Activated T-cell treated with anti-CD3 and anti-CD28 coated beads, Interleukin-2, amount 50 U/mL, for 4 hours (primary cell): ENCODE results near the gene KCNK4. TPM values are rescaled to one million over a fixed set of nuclear protein-coding genes. Genes with fewer than 3 reads are reported as not detected.
"Not testable (repeated sequence)": the region's sequence is repeated elsewhere in the genome, so short reads cannot be mapped to it uniquely, and the experiment has no call there.

ENCODE experiments used
- ATAC-seq, 2 donors: fragments of 200-7000 bp; cut with Tn5 transposase; one replicate each; pipeline ENCODE4 v1.10.0; 2021
- DNase-seq: peaks from one replicate; pipeline ENCODE4 v3.0.0-alpha.2; 2020
- H3K27me3 Mint-ChIP-seq: one replicate; pipeline ENCODE4 v1.8.0; 2021; ENCODE audit warnings: low read depth, mixed read lengths
- H3K36me3 Mint-ChIP-seq: one replicate; pipeline ENCODE4 v1.8.0; 2022; ENCODE audit warnings: mixed read lengths; ENCODE audit not compliant: insufficient read depth
- H3K4me1 Mint-ChIP-seq: one replicate; pipeline ENCODE4 v1.8.0; 2021; ENCODE audit warnings: low read depth, mixed read lengths
- H3K4me3 Mint-ChIP-seq: one replicate; pipeline ENCODE4 v1.8.0; 2021; ENCODE audit warnings: mild to moderate bottlenecking, moderate library complexity, mixed read lengths
- H3K9me3 Mint-ChIP-seq: one replicate; pipeline ENCODE4 v1.8.0; 2021; ENCODE audit warnings: mixed read lengths
- total RNA-seq, 3 donors: library from RNA; stranded (reverse); gene quantifications; one replicate each; pipeline ENCODE4 v1.2.1, GENCODE V29; 2021

The KCNK4 gene
- total RNA-seq, 3 donors from 2014 or later: not detected

DNA sequence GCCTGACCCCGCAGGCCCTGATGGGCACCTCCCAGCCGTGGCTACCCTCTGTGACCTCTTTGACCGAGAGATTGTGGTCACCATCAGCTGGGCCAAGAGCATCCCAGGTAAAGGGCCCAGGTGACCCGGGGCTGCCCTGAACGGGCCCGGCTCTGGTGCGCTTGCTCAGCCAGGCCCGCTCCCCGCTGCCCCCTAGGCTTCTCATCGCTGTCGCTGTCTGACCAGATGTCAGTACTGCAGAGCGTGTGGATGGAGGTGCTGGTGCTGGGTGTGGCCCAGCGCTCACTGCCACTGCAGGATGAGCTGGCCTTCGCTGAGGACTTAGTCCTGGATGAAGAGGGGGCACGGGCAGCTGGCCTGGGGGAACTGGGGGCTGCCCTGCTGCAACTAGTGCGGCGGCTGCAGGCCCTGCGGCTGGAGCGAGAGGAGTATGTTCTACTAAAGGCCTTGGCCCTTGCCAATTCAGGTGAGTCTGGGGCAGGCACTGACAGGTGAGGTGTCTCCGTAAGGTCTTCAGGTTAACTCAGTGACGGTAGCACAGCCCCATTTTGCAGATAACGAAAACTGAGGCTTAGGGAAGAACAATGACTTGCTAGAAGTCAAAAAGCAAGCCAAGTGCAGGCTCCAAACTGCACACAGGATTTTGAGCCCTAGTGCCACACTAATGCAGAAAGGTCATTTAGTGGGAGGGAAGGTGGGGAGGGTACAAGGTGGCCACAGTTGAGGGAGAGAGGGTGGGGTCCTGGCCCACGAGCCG lies 23.9 kb downstream of the KCNK4 start:
- no peak for ATAC-seq
- Mint-ChIP-seq H3K27me3 (no peaks in the 10 kb centered on the region), H3K4me3 (peak overlapping the region; percentile 37), H3K9me3 (no peaks in the 10 kb centered on the region), H3K36me3 (peaks cover 8% of the 10 kb centered on the region), H3K4me1 (peaks cover 30% of the 10 kb centered on the region)
- no peak for DNase-seq

DNA sequence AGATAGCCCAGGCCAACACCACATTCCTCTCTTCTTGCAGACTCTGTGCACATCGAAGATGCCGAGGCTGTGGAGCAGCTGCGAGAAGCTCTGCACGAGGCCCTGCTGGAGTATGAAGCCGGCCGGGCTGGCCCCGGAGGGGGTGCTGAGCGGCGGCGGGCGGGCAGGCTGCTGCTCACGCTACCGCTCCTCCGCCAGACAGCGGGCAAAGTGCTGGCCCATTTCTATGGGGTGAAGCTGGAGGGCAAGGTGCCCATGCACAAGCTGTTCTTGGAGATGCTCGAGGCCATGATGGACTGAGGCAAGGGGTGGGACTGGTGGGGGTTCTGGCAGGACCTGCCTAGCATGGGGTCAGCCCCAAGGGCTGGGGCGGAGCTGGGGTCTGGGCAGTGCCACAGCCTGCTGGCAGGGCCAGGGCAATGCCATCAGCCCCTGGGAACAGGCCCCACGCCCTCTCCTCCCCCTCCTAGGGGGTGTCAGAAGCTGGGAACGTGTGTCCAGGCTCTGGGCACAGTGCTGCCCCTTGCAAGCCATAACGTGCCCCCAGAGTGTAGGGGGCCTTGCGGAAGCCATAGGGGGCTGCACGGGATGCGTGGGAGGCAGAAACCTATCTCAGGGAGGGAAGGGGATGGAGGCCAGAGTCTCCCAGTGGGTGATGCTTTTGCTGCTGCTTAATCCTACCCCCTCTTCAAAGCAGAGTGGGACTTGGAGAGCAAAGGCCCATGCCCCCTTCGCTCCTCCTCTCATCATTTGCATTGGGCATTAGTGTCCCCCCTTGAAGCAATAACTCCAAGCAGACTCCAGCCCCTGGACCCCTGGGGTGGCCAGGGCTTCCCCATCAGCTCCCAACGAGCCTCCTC lies 24.8 kb downstream of the KCNK4 start:
- Mint-ChIP-seq H3K36me3 (peaks cover 11% of the 10 kb centered on the region), H3K4me3 (peak overlapping the region; percentile 94), H3K4me1 (peaks cover 27% of the 10 kb centered on the region)
- not testable (repeated sequence) for ATAC-seq, DNase-seq, H3K9me3 Mint-ChIP-seq, H3K27me3 Mint-ChIP-seq

DNA sequence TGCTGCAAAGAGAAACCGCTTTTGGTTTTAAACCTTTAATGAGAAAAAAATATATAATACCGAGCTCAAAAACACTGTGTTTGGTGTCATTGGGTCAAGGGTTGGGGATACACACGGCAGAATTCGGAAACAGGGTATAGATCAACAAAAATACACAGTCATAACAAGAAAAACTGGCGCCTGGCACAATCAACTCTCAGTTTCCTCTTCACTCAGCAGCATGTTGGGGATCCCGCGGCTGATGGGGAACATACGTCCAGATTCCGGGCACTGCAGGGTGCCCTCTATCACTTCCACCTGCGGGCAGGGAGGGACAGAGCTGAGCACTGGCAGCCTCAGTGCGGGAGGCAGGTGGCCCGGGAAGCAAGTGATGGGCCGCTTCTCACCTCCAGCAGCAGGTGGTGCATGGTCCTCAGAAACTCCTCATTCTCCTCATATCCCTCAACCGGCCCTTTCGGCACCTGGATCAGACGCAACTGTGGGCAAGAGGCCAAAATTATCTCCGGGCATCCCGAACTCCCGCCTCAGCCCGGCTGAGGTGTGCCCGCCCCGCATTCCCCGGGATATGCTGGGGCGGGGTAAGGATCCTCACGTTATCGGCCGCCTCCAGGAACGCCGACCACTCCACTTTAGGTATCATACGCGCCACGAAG lies 25.7 kb downstream of the KCNK4 start:
- H3K4me1 Mint-ChIP-seq: peaks cover 25% of the 10 kb centered on the region
- H3K4me3 Mint-ChIP-seq: peak overlapping the region; percentile 94
- DNase-seq (no peak), ATAC-seq (peak; percentile 3)
- H3K27me3 Mint-ChIP-seq: no peaks in the 10 kb centered on the region
- H3K36me3 Mint-ChIP-seq: peaks cover 16% of the 10 kb centered on the region
- no peaks in the 10 kb centered on the region for H3K9me3 Mint-ChIP-seq

DNA sequence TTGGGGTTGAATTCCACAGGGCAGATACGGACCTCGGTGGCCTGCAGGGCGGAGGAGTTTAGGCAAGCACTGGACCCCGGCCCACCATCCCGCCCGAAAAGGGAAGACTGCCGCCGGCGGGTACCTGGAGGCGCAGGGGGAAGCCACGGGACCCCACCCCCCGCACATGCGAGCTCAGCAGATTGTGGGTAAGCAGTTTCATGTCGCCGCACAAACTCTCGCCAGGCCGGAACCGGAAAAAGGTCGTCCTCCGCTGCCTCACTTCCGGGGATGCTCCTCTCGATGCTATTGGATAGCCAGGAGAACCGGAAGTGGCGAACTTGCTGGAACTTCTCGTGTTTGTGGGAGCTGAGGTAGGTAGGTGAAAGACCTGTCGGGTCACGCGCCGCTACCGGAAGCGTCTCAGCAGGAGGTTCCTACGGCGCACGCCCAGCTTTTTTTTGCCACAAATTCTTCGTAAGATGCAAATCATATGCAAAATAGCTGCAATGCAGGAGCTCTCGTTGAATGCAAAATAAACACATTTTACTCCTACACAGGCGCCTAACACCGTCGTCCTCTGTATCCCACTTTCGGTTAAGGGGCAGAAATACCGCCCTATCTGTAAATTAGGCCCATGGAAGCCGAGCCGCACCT lies 26.3 kb downstream of the KCNK4 start, which contains the start of gene TRMT112:
TSS of gene TRMT112 (minus strand) at position 235 of the 636 bp plus-strand sequence. CDS start at position 202, 33 bp downstream.
- DNase-seq: peak; percentile 89
- no peaks in the 10 kb centered on the region for H3K27me3 Mint-ChIP-seq
- H3K9me3 Mint-ChIP-seq: no peaks in the 10 kb centered on the region
- H3K4me1 Mint-ChIP-seq: peaks cover 24% of the 10 kb centered on the region
- H3K4me3 Mint-ChIP-seq: peak within 1 kb of the TSS; percentile 94
- H3K36me3 Mint-ChIP-seq: peaks cover 17% of the 10 kb centered on the region
- peak; percentile 83 for ATAC-seq

DNA sequence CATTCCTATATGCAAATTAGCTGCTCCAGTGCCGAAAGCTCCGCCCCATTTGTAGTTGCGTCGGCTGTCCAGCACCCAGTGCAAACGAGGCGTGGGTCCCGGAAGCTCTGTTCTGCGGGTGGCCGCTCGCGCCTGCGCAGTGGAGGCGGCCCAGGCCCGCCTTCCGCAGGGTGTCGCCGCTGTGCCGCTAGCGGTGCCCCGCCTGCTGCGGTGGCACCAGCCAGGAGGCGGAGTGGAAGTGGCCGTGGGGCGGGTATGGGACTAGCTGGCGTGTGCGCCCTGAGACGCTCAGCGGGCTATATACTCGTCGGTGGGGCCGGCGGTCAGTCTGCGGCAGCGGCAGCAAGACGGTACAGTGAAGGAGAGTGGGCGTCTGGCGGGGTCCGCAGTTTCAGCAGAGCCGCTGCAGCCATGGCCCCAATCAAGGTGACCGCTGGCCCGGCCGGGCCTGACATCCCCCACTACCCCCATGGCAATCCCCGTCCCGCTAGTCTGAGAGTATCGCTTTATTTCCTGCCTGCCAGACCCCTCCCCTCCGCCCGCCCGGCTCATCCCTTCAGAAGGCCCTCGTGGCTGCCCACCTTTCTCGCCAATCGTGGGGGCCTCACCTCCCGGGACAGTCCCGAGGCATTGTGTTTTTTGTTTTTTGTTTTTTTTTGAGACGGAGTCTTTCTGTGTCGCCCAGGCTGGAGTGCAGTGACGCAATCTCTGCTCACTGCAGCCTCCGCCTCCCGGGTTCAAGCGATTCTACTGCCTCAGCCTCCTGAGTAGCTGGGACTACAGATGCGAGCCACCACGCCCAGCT lies 27.1 kb downstream of the KCNK4 start, which contains the start of gene PRDX5:
TSS of gene PRDX5 (plus strand) at position 161 of the 805 bp plus-strand sequence. CDS start at position 256, 95 bp downstream.
- H3K36me3 Mint-ChIP-seq: peaks cover 17% of the 10 kb centered on the region
- ATAC-seq: peak; percentile 82 to 84
- H3K27me3 Mint-ChIP-seq: no peaks in the 10 kb centered on the region
- H3K9me3 Mint-ChIP-seq: no peaks in the 10 kb centered on the region
- DNase-seq: peak; percentile 91
- peak within 1 kb of the TSS; percentile 94 for H3K4me3 Mint-ChIP-seq
- H3K4me1 Mint-ChIP-seq: peaks cover 19% of the 10 kb centered on the region

DNA sequence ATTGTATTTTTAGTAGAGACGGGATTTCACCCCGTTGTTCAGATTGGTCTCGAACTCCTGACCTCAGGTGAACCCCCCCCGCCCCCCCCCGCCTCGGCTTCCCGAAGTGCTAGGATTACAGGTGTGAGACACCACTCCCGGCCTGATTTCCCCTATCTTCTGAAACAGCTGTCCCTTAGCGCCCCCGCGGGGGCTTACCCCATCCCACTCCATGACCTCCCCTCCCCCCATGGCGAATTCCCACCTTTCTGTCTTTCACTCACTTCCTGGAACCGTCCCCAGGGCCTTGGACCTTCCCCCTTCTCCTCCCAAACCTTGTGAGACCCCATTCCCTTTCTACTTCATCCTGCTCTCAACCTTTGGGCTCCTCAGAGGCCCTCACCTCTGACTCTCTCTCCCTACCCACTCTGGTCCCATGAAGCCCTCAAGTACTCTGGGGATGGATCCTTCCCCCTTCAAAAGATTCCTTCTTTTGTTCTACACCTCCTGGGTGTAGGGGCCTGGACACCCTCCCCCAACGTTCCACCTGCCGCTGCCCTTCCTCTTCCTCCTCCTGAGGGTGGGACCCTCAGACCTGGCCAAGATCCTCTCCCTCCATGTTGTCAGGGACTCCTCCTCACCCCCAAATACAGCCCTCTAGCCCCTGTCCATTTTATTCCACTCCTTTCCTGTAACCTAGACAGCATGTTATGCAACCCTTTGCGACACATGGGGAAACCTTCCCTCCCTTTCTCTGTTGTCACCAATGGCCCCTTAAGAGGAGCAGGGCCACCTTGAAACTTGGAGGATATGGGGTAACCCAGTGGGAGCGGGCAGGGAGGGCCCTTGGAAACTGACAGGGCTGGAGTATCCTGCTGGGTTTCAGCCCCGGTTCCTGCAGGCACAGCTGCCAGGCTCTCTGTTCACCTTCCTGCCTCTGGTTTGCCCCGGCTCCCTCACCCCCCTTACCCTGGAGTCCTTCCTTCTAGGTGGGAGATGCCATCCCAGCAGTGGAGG lies 28.0 kb downstream of the KCNK4 start:
- no peaks in the 10 kb centered on the region for H3K9me3 Mint-ChIP-seq
- H3K4me3 Mint-ChIP-seq: peak overlapping the region; percentile 94
- DNase-seq (no peak), ATAC-seq (no peak)
- H3K4me1 Mint-ChIP-seq: peaks cover 19% of the 10 kb centered on the region
- peaks cover 17% of the 10 kb centered on the region for H3K36me3 Mint-ChIP-seq
- no peaks in the 10 kb centered on the region for H3K27me3 Mint-ChIP-seq

DNA sequence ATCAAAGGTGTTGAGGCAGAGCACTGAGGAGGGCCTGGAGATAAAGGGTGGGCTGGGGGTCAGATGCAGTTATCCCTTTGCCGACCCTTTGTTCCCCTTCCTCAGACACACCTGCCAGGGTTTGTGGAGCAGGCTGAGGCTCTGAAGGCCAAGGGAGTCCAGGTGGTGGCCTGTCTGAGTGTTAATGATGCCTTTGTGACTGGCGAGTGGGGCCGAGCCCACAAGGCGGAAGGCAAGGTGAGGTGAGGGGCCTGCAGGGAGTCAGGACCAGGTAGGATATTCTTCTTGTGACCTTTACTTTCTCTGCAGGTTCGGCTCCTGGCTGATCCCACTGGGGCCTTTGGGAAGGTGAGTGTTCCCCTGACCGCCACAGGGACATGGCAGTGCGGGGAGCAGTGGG lies 29.5 kb downstream of the KCNK4 start:
- peaks cover 19% of the 10 kb centered on the region for H3K4me1 Mint-ChIP-seq
- no peaks in the 10 kb centered on the region for H3K27me3 Mint-ChIP-seq

DNA sequence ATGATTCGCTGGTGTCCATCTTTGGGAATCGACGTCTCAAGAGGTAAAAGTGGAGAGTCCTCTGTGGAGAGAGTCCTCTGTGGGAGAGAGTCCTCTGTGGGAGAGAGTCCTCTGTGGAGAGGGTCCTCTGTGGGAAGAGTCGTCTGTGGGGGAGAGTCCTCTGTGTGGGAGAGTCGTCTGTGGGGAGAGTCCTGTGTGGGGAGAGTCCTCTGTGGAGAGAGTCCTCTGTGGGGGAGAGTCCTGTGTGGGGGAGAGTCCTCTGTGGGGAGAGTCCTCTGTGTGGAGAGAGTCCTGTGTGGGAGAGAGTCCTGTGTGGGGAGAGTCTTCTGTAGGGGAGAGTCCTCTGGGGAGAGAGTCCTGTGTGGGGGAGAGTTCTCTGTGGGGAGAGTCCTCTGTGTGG lies 29.9 kb downstream of the KCNK4 start:
- no peaks in the 10 kb centered on the region for H3K9me3 Mint-ChIP-seq
- ATAC-seq (no peak), DNase-seq (no peak)
- peaks cover 14% of the 10 kb centered on the region for H3K36me3 Mint-ChIP-seq
- peaks cover 19% of the 10 kb centered on the region for H3K4me1 Mint-ChIP-seq
- H3K27me3 Mint-ChIP-seq: no peaks in the 10 kb centered on the region
- no peak overlapping the region for H3K4me3 Mint-ChIP-seq

More for the DNA sequence above, 29.5 kb downstream of the KCNK4 start:
- no peak overlapping the region for H3K4me3 Mint-ChIP-seq
- DNase-seq: no peak
- H3K9me3 Mint-ChIP-seq: no peaks in the 10 kb centered on the region
- no peak for ATAC-seq
- peaks cover 14% of the 10 kb centered on the region for H3K36me3 Mint-ChIP-seq

DNA sequence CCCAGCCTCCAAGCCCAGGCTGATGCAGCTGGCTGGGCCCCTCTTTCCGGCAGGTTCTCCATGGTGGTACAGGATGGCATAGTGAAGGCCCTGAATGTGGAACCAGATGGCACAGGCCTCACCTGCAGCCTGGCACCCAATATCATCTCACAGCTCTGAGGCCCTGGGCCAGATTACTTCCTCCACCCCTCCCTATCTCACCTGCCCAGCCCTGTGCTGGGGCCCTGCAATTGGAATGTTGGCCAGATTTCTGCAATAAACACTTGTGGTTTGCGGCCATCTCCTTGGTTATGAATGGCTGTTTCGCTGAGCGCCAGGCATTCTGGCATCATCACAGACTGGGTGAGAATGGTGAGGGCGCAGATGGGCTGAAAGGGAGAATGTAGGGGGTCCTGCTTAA lies 30.4 kb downstream of the KCNK4 start:
- Mint-ChIP-seq H3K36me3 (peaks cover 13% of the 10 kb centered on the region), H3K4me3 (no peak overlapping the region), H3K9me3 (no peaks in the 10 kb centered on the region), H3K27me3 (no peaks in the 10 kb centered on the region), H3K4me1 (peaks cover 15% of the 10 kb centered on the region)
- no peak for DNase-seq
- no peak for ATAC-seq

DNA sequence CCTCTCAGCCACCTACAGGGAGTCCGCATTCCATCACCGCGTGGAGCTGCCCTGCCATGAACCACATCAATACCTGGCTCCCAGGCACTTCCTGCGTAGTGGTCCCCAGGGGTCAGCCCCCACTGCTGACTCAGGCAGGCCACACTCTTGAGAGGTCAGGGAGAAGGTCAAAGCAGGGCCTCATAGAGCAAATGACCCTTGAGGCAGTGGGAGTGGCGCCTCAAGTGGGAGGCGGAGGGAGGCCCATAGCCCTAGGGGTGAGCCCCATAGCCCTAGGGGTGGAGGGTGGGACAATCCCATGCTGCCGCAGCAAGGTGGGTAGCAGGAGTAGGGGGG lies 31.8 kb downstream of the KCNK4 start:
- peaks cover 12% of the 10 kb centered on the region for H3K4me1 Mint-ChIP-seq
- peaks cover 10% of the 10 kb centered on the region for H3K36me3 Mint-ChIP-seq
- no peaks in the 10 kb centered on the region for H3K27me3 Mint-ChIP-seq
- H3K4me3 Mint-ChIP-seq: no peak overlapping the region
- ATAC-seq (no peak), DNase-seq (no peak)
- H3K9me3 Mint-ChIP-seq: no peaks in the 10 kb centered on the region

DNA sequence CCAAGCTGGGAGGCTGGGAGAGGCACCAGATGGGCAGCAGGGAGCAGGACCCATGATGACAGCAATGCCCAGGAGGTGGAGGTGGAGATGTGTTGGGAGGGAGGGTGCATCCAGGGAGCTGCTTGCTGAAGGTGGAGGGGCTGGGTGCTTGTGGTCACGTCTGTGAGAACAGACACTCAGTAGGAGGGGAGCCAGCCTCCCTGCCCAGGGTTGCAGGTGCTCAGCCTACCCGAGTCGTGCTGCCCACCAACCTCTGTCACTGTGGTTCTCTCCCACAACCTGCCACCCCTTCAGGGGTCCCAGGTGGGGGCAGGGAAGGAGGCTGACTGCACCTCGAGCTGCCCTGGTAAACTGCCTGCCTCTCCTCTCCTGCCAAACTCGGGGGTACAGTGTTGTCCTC lies 32.3 kb downstream of the KCNK4 start:
- DNase-seq (no peak), ATAC-seq (no peak)
- no peaks in the 10 kb centered on the region for H3K27me3 Mint-ChIP-seq
- H3K4me3 Mint-ChIP-seq: no peak overlapping the region
- peaks cover 10% of the 10 kb centered on the region for H3K36me3 Mint-ChIP-seq
- H3K9me3 Mint-ChIP-seq: no peaks in the 10 kb centered on the region
- peaks cover 9% of the 10 kb centered on the region for H3K4me1 Mint-ChIP-seq

DNA sequence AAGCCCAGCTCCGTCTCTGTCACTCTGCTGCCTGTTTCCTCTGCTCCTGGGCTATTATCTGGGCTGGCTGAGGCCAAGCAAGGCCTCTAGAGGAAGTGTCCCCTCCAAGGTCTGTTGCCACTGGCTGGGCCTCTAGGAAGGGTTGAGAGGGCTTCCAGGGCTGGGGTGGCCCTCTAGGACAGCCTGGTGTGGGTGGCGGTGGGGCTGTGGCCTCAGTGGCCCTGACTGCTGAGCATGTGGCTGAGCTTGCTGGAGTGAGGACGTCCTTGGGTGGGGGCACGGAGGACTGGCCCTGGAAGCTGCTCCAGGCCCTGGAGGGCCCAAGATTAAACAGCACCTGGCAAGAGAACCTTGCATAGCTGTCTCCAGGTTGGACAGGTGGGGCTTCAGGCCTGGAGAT lies 32.9 kb downstream of the KCNK4 start:
- ATAC-seq, DNase-seq, H3K4me1 Mint-ChIP-seq, H3K4me3 Mint-ChIP-seq, H3K9me3 Mint-ChIP-seq, H3K36me3 Mint-ChIP-seq, H3K27me3 Mint-ChIP-seq: not testable (repeated sequence)
